ENCODE results near the gene RNASE9.
"Not testable (repeated sequence)": the region's sequence is repeated elsewhere in the genome, so short reads cannot be mapped to it uniquely, and the experiment has no call there.

Gene RNASE9

GRCh38 chr14:20572382-20572990, 11.6 kb upstream of the RNASE9 start:
- not testable (repeated sequence) for DNase-seq

- not testable (repeated sequence) for DNase-seq
Observed at GRCh38 chr14:20570720-20571119, 9.9 kb upstream of the RNASE9 start.

GRCh38 chr14:20569865-20570264, 9.0 kb upstream of the RNASE9 start:
- DNase-seq = not testable (repeated sequence)

GRCh38 chr14:20569066-20569465, 8.2 kb upstream of the RNASE9 start:
- DNase-seq = no peak

- no peak for DNase-seq
Observed at GRCh38 chr14:20568393-20568792, 7.5 kb upstream of the RNASE9 start.

GRCh38 chr14:20567199-20567598, 6.4 kb upstream of the RNASE9 start:
- not testable (repeated sequence) for DNase-seq

- DNase-seq = no peak
Observed at GRCh38 chr14:20564501-20564997, 3.7 kb upstream of the RNASE9 start.

GRCh38 chr14:20563971-20564370, 3.1 kb upstream of the RNASE9 start:
- no peak for DNase-seq

- no peak for DNase-seq
Observed at GRCh38 chr14:20559461-20559904, 1.4 kb downstream of the RNASE9 start.

- DNase-seq = no peak
Observed at GRCh38 chr14:20557212-20557542, 3.7 kb downstream of the RNASE9 start.

GRCh38 chr14:20556500-20557211, 4.2 kb downstream of the RNASE9 start:
- no peak for DNase-seq

- no peak for DNase-seq
Observed at GRCh38 chr14:20555845-20556244, 5.0 kb downstream of the RNASE9 start.

- no peak for DNase-seq
Observed at GRCh38 chr14:20553024-20553423, 7.8 kb downstream of the RNASE9 start.

- no peak for DNase-seq
Observed at GRCh38 chr14:20551606-20552005, 9.2 kb downstream of the RNASE9 start.

- DNase-seq = no peak
Observed at GRCh38 chr14:20550926-20551325, 9.9 kb downstream of the RNASE9 start.

- DNase-seq = no peak
Observed at GRCh38 chr14:20548414-20549158, 12.3 kb downstream of the RNASE9 start.

GRCh38 chr14:20546877-20547276, 14.0 kb downstream of the RNASE9 start:
- no peak for DNase-seq

- DNase-seq = no peak
Observed at GRCh38 chr14:20539906-20540305, 20.9 kb downstream of the RNASE9 start.

GRCh38 chr14:20530771-20531571, 29.9 kb downstream of the RNASE9 start:
- DNase-seq = peak; percentile 91

- no peak for DNase-seq
Observed at GRCh38 chr14:20529806-20530205, 31.0 kb downstream of the RNASE9 start.

- no peak for DNase-seq
Observed at GRCh38 chr14:20524027-20524426, 36.8 kb downstream of the RNASE9 start.

- DNase-seq = no peak
Observed at GRCh38 chr14:20522332-20522731, 38.5 kb downstream of the RNASE9 start.

GRCh38 chr14:20516921-20517320, 43.9 kb downstream of the RNASE9 start:
- DNase-seq = no peak
